ENCODE results near the gene VPS13A.
"Not testable (repeated sequence)": the region's sequence is repeated elsewhere in the genome, so short reads cannot be mapped to it uniquely, and the experiment has no call there.

DNA sequence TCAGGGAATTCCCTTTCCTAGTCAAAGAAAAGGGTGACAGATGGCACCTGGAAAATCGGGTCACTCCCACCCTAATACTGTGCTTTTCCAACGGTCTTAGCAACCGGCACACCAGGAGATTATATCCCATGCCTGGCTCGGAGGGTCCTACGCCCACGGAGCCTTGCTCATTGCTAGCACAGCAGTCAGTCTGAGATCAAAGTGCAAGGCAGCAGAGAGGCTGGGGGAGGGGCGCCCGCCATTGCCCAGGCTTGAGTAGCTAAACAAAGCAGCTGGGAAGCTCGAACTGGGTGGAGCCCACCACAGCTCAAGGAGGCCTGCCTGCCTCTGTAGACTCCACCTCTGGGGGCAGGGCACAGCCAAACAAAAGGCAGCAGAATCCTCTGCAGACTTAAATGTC lies 231.2 kb downstream of the VPS13A start:
- TF ChIP-seq, protein P1, sequence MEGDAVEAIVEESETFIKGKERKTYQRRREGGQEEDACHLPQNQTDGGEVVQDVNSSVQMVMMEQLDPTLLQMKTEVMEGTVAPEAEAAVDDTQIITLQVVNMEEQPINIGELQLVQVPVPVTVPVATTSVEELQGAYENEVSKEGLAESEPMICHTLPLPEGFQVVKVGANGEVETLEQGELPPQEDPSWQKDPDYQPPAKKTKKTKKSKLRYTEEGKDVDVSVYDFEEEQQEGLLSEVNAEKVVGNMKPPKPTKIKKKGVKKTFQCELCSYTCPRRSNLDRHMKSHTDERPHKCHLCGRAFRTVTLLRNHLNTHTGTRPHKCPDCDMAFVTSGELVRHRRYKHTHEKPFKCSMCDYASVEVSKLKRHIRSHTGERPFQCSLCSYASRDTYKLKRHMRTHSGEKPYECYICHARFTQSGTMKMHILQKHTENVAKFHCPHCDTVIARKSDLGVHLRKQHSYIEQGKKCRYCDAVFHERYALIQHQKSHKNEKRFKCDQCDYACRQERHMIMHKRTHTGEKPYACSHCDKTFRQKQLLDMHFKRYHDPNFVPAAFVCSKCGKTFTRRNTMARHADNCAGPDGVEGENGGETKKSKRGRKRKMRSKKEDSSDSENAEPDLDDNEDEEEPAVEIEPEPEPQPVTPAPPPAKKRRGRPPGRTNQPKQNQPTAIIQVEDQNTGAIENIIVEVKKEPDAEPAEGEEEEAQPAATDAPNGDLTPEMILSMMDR (conservative IDR thresholded peaks at IDR 0.05; ENCODE audit: low read depth, low read length): not testable (repeated sequence)
- not testable (repeated sequence) for TF ChIP-seq EZH2 (IDR thresholded peaks at IDR 0.05; ENCODE audit: borderline replicate concordance, low read depth, low read length, poor library complexity, severe bottlenecking)
